OCI-LY1 (cell line): ENCODE measurements around the gene PLSCR2.

Experiments used
- CTCF ChIP-seq: fragments of 200-600 bp; sonication (generic), shearing (Covaris generic); IDR thresholded peaks from 2 replicates; pipeline ENCODE4 v1.5.1; 2017; ENCODE audit warnings: mild to moderate bottlenecking, antibody characterized with exemption, low read length, moderate library complexity, mixed read lengths
- EZH2 ChIP-seq: fragments of 200-600 bp; sonication (generic), shearing (Covaris generic); IDR thresholded peaks from 2 replicates; pipeline ENCODE4 v1.8.0; 2017; ENCODE audit warnings: borderline replicate concordance, mixed run types, mild to moderate bottlenecking, antibody characterized with exemption, low read length, moderate library complexity, mixed read lengths

GRCh38 chr3:146498002-146498736 is 28.8 kb upstream of the PLSCR2 start:
- TF ChIP-seq CTCF = no peak
- TF ChIP-seq EZH2 = no peak
